ENCODE measurements around the gene ORC5. TPM values are rescaled to one million over a fixed set of nuclear protein-coding genes. Genes with fewer than 3 reads are reported as not detected.

ORC5 gene
- total and polyA plus RNA-seq, 2 donors (not counting 1 experiment from before 2014, with no cell fraction given), result 12.1 to 18.8 TPM

- no peaks in the 10 kb centered on the region for H3K9me3 ChIP-seq (ENCODE audit: control insufficient read depth, insufficient read depth, low read depth, low read length)
- no peak overlapping the region for H3K4me3 ChIP-seq (replicated peaks in 1 of 4; ENCODE audit: control extremely low read depth in 1 of 4, insufficient read depth in 1 of 4, low read depth in 3 of 4, low read length in 4 of 4)
- H4K20me1 ChIP-seq (ENCODE audit: control insufficient read depth, extremely low read depth, insufficient read depth, low read length), result no peaks in the 10 kb centered on the region
- H3K9ac ChIP-seq (ENCODE audit: insufficient read depth, low read length), result no peak overlapping the region
- peak overlapping the region; percentile 79 for H2AFZ ChIP-seq (ENCODE audit: low read length)
- no peaks in the 10 kb centered on the region for H3K4me1 ChIP-seq (ENCODE audit: control insufficient read depth, extremely low read depth, insufficient read depth, low read length)
- H3K27me3 ChIP-seq (ENCODE audit: control insufficient read depth, insufficient read depth, low read length), result no peaks in the 10 kb centered on the region
- no peak overlapping the region for H3K27ac ChIP-seq (ENCODE audit: insufficient read depth, low read length)
- peak; percentile 39 to 64 for DNase-seq (ENCODE audit: low read depth in 2 of 2)
- TF ChIP-seq EZH2 (IDR thresholded peaks at IDR 0.05; ENCODE audit: low read length, missing control alignments) (no peak), CTCF (conservative IDR thresholded peaks at IDR 0.05 in 1 of 2, IDR thresholded peaks at IDR 0.05 in 1 of 2; ENCODE audit: low read depth in 1 of 2, low read length in 2 of 2) (peak; percentile 85 to 93)
- peak overlapping the region; percentile 56 for H3K4me2 ChIP-seq (ENCODE audit: extremely low read depth, insufficient read depth, low read length)
- H3K36me3 ChIP-seq (ENCODE audit: control insufficient read depth, insufficient read depth, low read length), result no peaks in the 10 kb centered on the region
- H3K79me2 ChIP-seq (ENCODE audit: control insufficient read depth, insufficient read depth, low read length), result no peaks in the 10 kb centered on the region
Measured at GRCh38 chr7:104231054-104232046, 23.5 kb upstream of the ORC5 start.

GRCh38 chr7:104230606-104231005 lies 22.8 kb upstream of the ORC5 start:
- Histone ChIP-seq H3K9ac (ENCODE audit: insufficient read depth, low read length) (no peak overlapping the region), H4K20me1 (ENCODE audit: control insufficient read depth, extremely low read depth, insufficient read depth, low read length) (no peaks in the 10 kb centered on the region), H3K36me3 (ENCODE audit: control insufficient read depth, insufficient read depth, low read length) (no peaks in the 10 kb centered on the region), H3K27me3 (ENCODE audit: control insufficient read depth, insufficient read depth, low read length) (no peaks in the 10 kb centered on the region), H3K9me3 (ENCODE audit: control insufficient read depth, insufficient read depth, low read depth, low read length) (no peaks in the 10 kb centered on the region), H3K4me3 (replicated peaks in 1 of 4; ENCODE audit: control extremely low read depth in 1 of 4, insufficient read depth in 1 of 4, low read depth in 3 of 4, low read length in 4 of 4) (no peak overlapping the region), H3K79me2 (ENCODE audit: control insufficient read depth, insufficient read depth, low read length) (no peaks in the 10 kb centered on the region), H3K4me2 (ENCODE audit: extremely low read depth, insufficient read depth, low read length) (no peak overlapping the region), H3K4me1 (ENCODE audit: control insufficient read depth, extremely low read depth, insufficient read depth, low read length) (no peaks in the 10 kb centered on the region), H2AFZ (ENCODE audit: low read length) (no peak overlapping the region), H3K27ac (ENCODE audit: insufficient read depth, low read length) (no peak overlapping the region)
- TF ChIP-seq EZH2 (IDR thresholded peaks at IDR 0.05; ENCODE audit: low read length, missing control alignments), result no peak
- no peak for TF ChIP-seq CTCF (conservative IDR thresholded peaks at IDR 0.05 in 1 of 2, IDR thresholded peaks at IDR 0.05 in 1 of 2; ENCODE audit: low read depth in 1 of 2, low read length in 2 of 2)
- DNase-seq (ENCODE audit: low read depth in 2 of 2), result peak; percentile 63 to 65

GRCh38 chr7:104228442-104228841 lies 20.6 kb upstream of the ORC5 start:
- TF ChIP-seq CTCF (conservative IDR thresholded peaks at IDR 0.05 in 1 of 2, IDR thresholded peaks at IDR 0.05 in 1 of 2; ENCODE audit: low read depth in 1 of 2, low read length in 2 of 2), result no peak
- TF ChIP-seq EZH2 (IDR thresholded peaks at IDR 0.05; ENCODE audit: low read length, missing control alignments), result no peak
- Histone ChIP-seq H4K20me1 (ENCODE audit: control insufficient read depth, extremely low read depth, insufficient read depth, low read length) (no peaks in the 10 kb centered on the region), H3K36me3 (ENCODE audit: control insufficient read depth, insufficient read depth, low read length) (no peaks in the 10 kb centered on the region), H3K4me2 (ENCODE audit: extremely low read depth, insufficient read depth, low read length) (no peak overlapping the region), H3K4me1 (ENCODE audit: control insufficient read depth, extremely low read depth, insufficient read depth, low read length) (peaks cover 5% of the 10 kb centered on the region), H3K27ac (ENCODE audit: insufficient read depth, low read length) (no peak overlapping the region), H3K9me3 (ENCODE audit: control insufficient read depth, insufficient read depth, low read depth, low read length) (no peaks in the 10 kb centered on the region), H3K9ac (ENCODE audit: insufficient read depth, low read length) (no peak overlapping the region), H2AFZ (ENCODE audit: low read length) (no peak overlapping the region), H3K79me2 (ENCODE audit: control insufficient read depth, insufficient read depth, low read length) (no peaks in the 10 kb centered on the region), H3K4me3 (replicated peaks in 1 of 4; ENCODE audit: control extremely low read depth in 1 of 4, insufficient read depth in 1 of 4, low read depth in 3 of 4, low read length in 4 of 4) (no peak overlapping the region), H3K27me3 (ENCODE audit: control insufficient read depth, insufficient read depth, low read length) (no peaks in the 10 kb centered on the region)
- DNase-seq (ENCODE audit: low read depth in 2 of 2), result no peak

Measured in fibroblast of lung (primary cell).